PC-3 (cell line): ENCODE results near the gene ANKS1B. TPM values are rescaled to one million over a fixed set of nuclear protein-coding genes. Genes with fewer than 3 reads are reported as not detected.

Experiments used
- ATAC-seq: fragments of 200-7000 bp; cut with Tn5 transposase; 2 replicates; pipeline ENCODE4 v1.9.1; 2020; ENCODE audit warnings: mild to moderate bottlenecking, moderate library complexity
- BruUV-seq: library from RNA; stranded (reverse); fragments of 400-500 nt; replicated peaks from 2 replicates; lab custom pipeline; 2021; lab: Mats Ljungman, UMichigan
- CTCF ChIA-PET: fragments of 300-600 bp; sonication (Branson Sonifier 250); formaldehyde crosslinking; loops from one replicate; lab custom pipeline; 2022; ENCODE audit warnings: antibody characterized with exemption; lab: Charles Lee
- POLR2A ChIA-PET: fragments of 300-600 bp; sonication (Branson Sonifier 250); formaldehyde crosslinking; loops from one replicate; lab custom pipeline; 2022; ENCODE audit warnings: antibody characterized with exemption; ENCODE audit not compliant: unreplicated experiment; lab: Charles Lee
- DNase-seq: peaks from one replicate; pipeline ENCODE4 v3.0.0-alpha.2; 2015
- H2AFZ ChIP-seq: fragments of 300-600 bp; sonication (generic); 2 replicates; pipeline ENCODE4 v1.6.0; 2016; ENCODE audit warnings: antibody characterized with exemption, low read length
- H3F3A ChIP-seq: fragments of 300-600 bp; sonication (generic); one replicate; pipeline ENCODE4 v1.6.0; 2017; ENCODE audit warnings: antibody characterized with exemption, low read length, control low read depth, mild to moderate bottlenecking; ENCODE audit not compliant: unreplicated experiment
- H3K27ac ChIP-seq: fragments of 300-600 bp; sonication (generic); 2 replicates; pipeline ENCODE4 v1.5.1; 2016; ENCODE audit warnings: mild to moderate bottlenecking, low read length
- H3K27me3 ChIP-seq: fragments of 300-600 bp; sonication (generic); 2 replicates; pipeline ENCODE4 v1.6.1; 2016; ENCODE audit warnings: low read length, mixed read lengths
- H3K36me3 ChIP-seq: fragments of 300-600 bp; sonication (generic); 2 replicates; pipeline ENCODE4 v1.6.1; 2016; ENCODE audit warnings: low read depth, mixed run types, low read length, mixed read lengths
- H3K4me1 ChIP-seq: fragments of 300-600 bp; sonication (generic); 2 replicates; pipeline ENCODE4 v1.5.1; 2016; ENCODE audit warnings: low read length; ENCODE audit not compliant: insufficient read depth
- H3K4me2 ChIP-seq: fragments of 300-600 bp; sonication (generic); 2 replicates; pipeline ENCODE4 v1.6.0; 2016; ENCODE audit warnings: low read length
- H3K4me3 ChIP-seq: fragments of 300-600 bp; sonication (generic); 2 replicates; pipeline ENCODE4 v1.5.1; 2016; ENCODE audit warnings: mild to moderate bottlenecking, low read length, mixed read lengths
- H3K79me2 ChIP-seq: fragments of 300-600 bp; sonication (generic); 2 replicates; pipeline ENCODE4 v1.6.1; 2017; ENCODE audit warnings: low read length, mixed read lengths
- H3K9ac ChIP-seq: fragments of 300-600 bp; sonication (generic); 2 replicates; pipeline ENCODE4 v1.6.0; 2016; ENCODE audit warnings: mild to moderate bottlenecking, low read length
- H3K9me2 ChIP-seq: fragments of 300-600 bp; sonication (generic); replicated peaks from 2 replicates; pipeline ENCODE4 v1.6.1; 2016; ENCODE audit warnings: mixed run types, low read length, mixed read lengths
- H3K9me3 ChIP-seq: fragments of 300-600 bp; sonication (generic); 2 replicates; pipeline ENCODE4 v1.6.1; 2016; ENCODE audit warnings: low read length, mixed read lengths
- H4K20me1 ChIP-seq: fragments of 300-600 bp; sonication (generic); 2 replicates; pipeline ENCODE4 v1.6.1; 2016; ENCODE audit warnings: low read length, mixed read lengths
- EZH2 ChIP-seq: fragments of 300-600 bp; sonication (generic); IDR thresholded peaks from one replicate; pipeline ENCODE4 v1.6.1; 2017; ENCODE audit warnings: antibody characterized with exemption, mild to moderate bottlenecking, low read length; ENCODE audit not compliant: unreplicated experiment
- EZH2phosphoT487 ChIP-seq: fragments of 300-600 bp; sonication (generic); IDR thresholded peaks from 2 replicates; pipeline ENCODE4 v1.6.1; 2018; ENCODE audit warnings: mild to moderate bottlenecking, antibody characterized with exemption, low read length, borderline replicate concordance
- intact Hi-C: fragments of 100-400 bp; cut with micrococcal nuclease; formaldehyde crosslinking; loops from 2 replicates; pipeline ENCODE4 v1.9.0; 2023
- total RNA-seq: library from RNA; depleted of rRNA; stranded (reverse); fragments of >200 nt; gene quantifications from 2 replicates; pipeline ENCODE4 v1.2.3, GENCODE V29; 2014
- TF ChIP-seq, protein P1 (sequence below): fragments of 300-600 bp; sonication (generic); conservative IDR thresholded peaks from 2 replicates; pipeline ENCODE4 v1.5.1; 2017; ENCODE audit warnings: antibody characterized with exemption, low read depth, mild to moderate bottlenecking, low read length

ANKS1B gene
- total RNA-seq, 1 experiment from 2014 or later: 0.07 TPM

- Histone ChIP-seq H4K20me1 (no peaks in the 10 kb centered on the region), H3K9me3 (no peaks in the 10 kb centered on the region), H3K79me2 (no peaks in the 10 kb centered on the region), H3K9ac (no peak overlapping the region), H3K36me3 (no peaks in the 10 kb centered on the region), H2AFZ (no peak overlapping the region), H3F3A (no peaks in the 10 kb centered on the region), H3K4me1 (no peaks in the 10 kb centered on the region), H3K4me3 (no peak overlapping the region), H3K27me3 (no peaks in the 10 kb centered on the region), H3K4me2 (no peak overlapping the region), H3K9me2 (no peaks in the 10 kb centered on the region), H3K27ac (no peak overlapping the region)
- DNase-seq: no peak
- BruUV-seq: no TSS peak
- CTCF ChIA-PET: no interaction called here
- ATAC-seq: no peak
- intact Hi-C loops: no loop called here
- POLR2A ChIA-PET: no interaction called here
- TF ChIP-seq, protein P1, sequence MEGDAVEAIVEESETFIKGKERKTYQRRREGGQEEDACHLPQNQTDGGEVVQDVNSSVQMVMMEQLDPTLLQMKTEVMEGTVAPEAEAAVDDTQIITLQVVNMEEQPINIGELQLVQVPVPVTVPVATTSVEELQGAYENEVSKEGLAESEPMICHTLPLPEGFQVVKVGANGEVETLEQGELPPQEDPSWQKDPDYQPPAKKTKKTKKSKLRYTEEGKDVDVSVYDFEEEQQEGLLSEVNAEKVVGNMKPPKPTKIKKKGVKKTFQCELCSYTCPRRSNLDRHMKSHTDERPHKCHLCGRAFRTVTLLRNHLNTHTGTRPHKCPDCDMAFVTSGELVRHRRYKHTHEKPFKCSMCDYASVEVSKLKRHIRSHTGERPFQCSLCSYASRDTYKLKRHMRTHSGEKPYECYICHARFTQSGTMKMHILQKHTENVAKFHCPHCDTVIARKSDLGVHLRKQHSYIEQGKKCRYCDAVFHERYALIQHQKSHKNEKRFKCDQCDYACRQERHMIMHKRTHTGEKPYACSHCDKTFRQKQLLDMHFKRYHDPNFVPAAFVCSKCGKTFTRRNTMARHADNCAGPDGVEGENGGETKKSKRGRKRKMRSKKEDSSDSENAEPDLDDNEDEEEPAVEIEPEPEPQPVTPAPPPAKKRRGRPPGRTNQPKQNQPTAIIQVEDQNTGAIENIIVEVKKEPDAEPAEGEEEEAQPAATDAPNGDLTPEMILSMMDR: no peak
- no peak for TF ChIP-seq EZH2
- no peak for TF ChIP-seq EZH2phosphoT487
Observed at GRCh38 chr12:99026332-99027054, 958.2 kb downstream of the ANKS1B start.

- no peaks in the 10 kb centered on the region for H3K36me3 ChIP-seq
- ChIA-PET POLR2A (no interaction called here), CTCF (no interaction called here)
- no peaks in the 10 kb centered on the region for H3F3A ChIP-seq
- no peak overlapping the region for H3K4me3 ChIP-seq
- no peak overlapping the region for H3K9ac ChIP-seq
- DNase-seq: no peak
- TF ChIP-seq, protein P1: no peak
- no peak for TF ChIP-seq EZH2phosphoT487
- no peak for TF ChIP-seq EZH2
- ATAC-seq: no peak
- no peaks in the 10 kb centered on the region for H3K4me1 ChIP-seq
- H3K27me3 ChIP-seq: no peaks in the 10 kb centered on the region
- no peaks in the 10 kb centered on the region for H3K79me2 ChIP-seq
- no peaks in the 10 kb centered on the region for H4K20me1 ChIP-seq
- intact Hi-C loops: no loop called here
- H2AFZ ChIP-seq: no peak overlapping the region
- no peak overlapping the region for H3K4me2 ChIP-seq
- BruUV-seq: no TSS peak
- H3K9me2 ChIP-seq: no peaks in the 10 kb centered on the region
- H3K9me3 ChIP-seq: no peaks in the 10 kb centered on the region
- H3K27ac ChIP-seq: no peak overlapping the region
Observed at GRCh38 chr12:99024870-99025269, 959.9 kb downstream of the ANKS1B start.

DNA sequence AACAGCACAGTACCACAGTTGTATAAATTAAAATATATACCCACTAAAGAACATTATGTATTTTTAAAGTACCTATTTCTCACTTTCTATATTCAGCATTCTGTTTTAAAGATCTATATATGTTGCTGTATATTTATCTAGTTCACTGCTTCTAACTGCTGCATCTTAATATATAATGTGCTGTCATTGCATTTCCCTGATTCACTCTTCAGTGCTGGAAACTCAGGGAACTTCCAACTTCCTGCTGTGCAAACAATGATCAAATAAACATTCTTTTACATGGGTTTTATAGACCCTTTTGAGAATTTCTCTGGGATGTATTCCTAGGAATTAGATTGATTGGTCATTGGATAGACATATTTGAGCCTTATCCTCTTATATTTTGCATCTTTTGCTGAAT lies 960.5 kb downstream of the ANKS1B start:
- ATAC-seq (no peak), DNase-seq (no peak)
- Histone ChIP-seq H3K9ac (no peak overlapping the region), H3K4me2 (no peak overlapping the region), H3K4me1 (no peaks in the 10 kb centered on the region), H3K79me2 (no peaks in the 10 kb centered on the region), H3K27me3 (no peaks in the 10 kb centered on the region), H3F3A (no peaks in the 10 kb centered on the region), H2AFZ (no peak overlapping the region), H3K4me3 (no peak overlapping the region), H4K20me1 (no peaks in the 10 kb centered on the region), H3K36me3 (no peaks in the 10 kb centered on the region), H3K9me3 (no peaks in the 10 kb centered on the region), H3K27ac (no peak overlapping the region), H3K9me2 (no peaks in the 10 kb centered on the region)
- ChIA-PET POLR2A (no interaction called here), CTCF (no interaction called here)
- intact Hi-C loops: no loop called here
- TF ChIP-seq EZH2 (no peak), EZH2phosphoT487 (no peak)
- TF ChIP-seq, protein P1: no peak
- BruUV-seq: no TSS peak
